H9 (cell line): ENCODE data around the gene RHOB. TPM values are rescaled to one million over a fixed set of nuclear protein-coding genes. Genes with fewer than 3 reads are reported as not detected.

ENCODE experiments used
- DNase-seq: peaks from one replicate; pipeline ENCODE4 v3.0.0-alpha.2; 2017
- H2AFZ ChIP-seq: one replicate; pipeline ENCODE4 v1.6.1; 2013; ENCODE audit warnings: mild to moderate bottlenecking, low read length, control low read depth, moderate library complexity
- H2AK5ac ChIP-seq: 2 replicates; pipeline ENCODE4 v1.6.1; 2013; ENCODE audit warnings: low read length, control low read depth, mixed read lengths; ENCODE audit not compliant: insufficient read length
- H2BK120ac ChIP-seq: one replicate; pipeline ENCODE4 v1.6.1; 2013; ENCODE audit warnings: low read depth, mild to moderate bottlenecking, low read length, control low read depth, inconsistent platforms; ENCODE audit not compliant: poor library complexity, severe bottlenecking
- H2BK12ac ChIP-seq: 2 replicates; pipeline ENCODE4 v1.6.1; 2013; ENCODE audit warnings: low read length, control low read depth, mixed read lengths, low read depth; ENCODE audit not compliant: insufficient read length
- H2BK15ac ChIP-seq: 2 replicates; pipeline ENCODE4 v1.6.1; 2013; ENCODE audit warnings: low read depth, low read length, control low read depth
- H2BK20ac ChIP-seq: one replicate; pipeline ENCODE4 v1.6.1; 2013; ENCODE audit warnings: low read depth, mild to moderate bottlenecking, low read length, control low read depth, inconsistent platforms; ENCODE audit not compliant: poor library complexity, severe bottlenecking
- H2BK5ac ChIP-seq: 2 replicates; pipeline ENCODE4 v1.6.1; 2013; ENCODE audit warnings: low read length, control low read depth, mixed read lengths; ENCODE audit not compliant: insufficient read length
- H3K14ac ChIP-seq: 2 replicates; pipeline ENCODE4 v1.6.1; 2013; ENCODE audit warnings: low read length, control low read depth; ENCODE audit not compliant: insufficient read depth
- H3K18ac ChIP-seq: 2 replicates; pipeline ENCODE4 v1.6.1; 2013; ENCODE audit warnings: low read depth, mild to moderate bottlenecking, mixed read lengths, low read length, control low read depth; ENCODE audit not compliant: insufficient read length
- H3K23ac ChIP-seq: 2 replicates; pipeline ENCODE4 v1.6.1; 2013; ENCODE audit warnings: low read length, control low read depth, mixed read lengths, low read depth; ENCODE audit not compliant: insufficient read length
- H3K23me2 ChIP-seq: 2 replicates; pipeline ENCODE4 v1.6.1; 2013; ENCODE audit warnings: low read depth, mild to moderate bottlenecking, mixed read lengths, low read length, control low read depth; ENCODE audit not compliant: insufficient read length, poor library complexity, severe bottlenecking
- H3K27ac ChIP-seq: 2 replicates; pipeline ENCODE4 v1.5.1; 2013; ENCODE audit warnings: low read length, control low read depth, mixed read lengths, low read depth; ENCODE audit not compliant: insufficient read length
- H3K27me3 ChIP-seq: 2 replicates; pipeline ENCODE4 v1.6.1; 2013; ENCODE audit warnings: low read length, control low read depth, inconsistent platforms; ENCODE audit not compliant: insufficient read depth
- H3K4ac ChIP-seq: 2 replicates; pipeline ENCODE4 v1.6.1; 2013; ENCODE audit warnings: low read depth, mild to moderate bottlenecking, control low read depth, inconsistent platforms, low read length, moderate library complexity
- H3K4me1 ChIP-seq: 2 replicates; pipeline ENCODE4 v1.6.1; 2013; ENCODE audit warnings: low read length, control low read depth, inconsistent platforms; ENCODE audit not compliant: insufficient read depth
- H3K4me2 ChIP-seq: 2 replicates; pipeline ENCODE4 v1.6.1; 2013; ENCODE audit warnings: low read length, control low read depth, mixed read lengths; ENCODE audit not compliant: insufficient read length, insufficient read depth
- H3K56ac ChIP-seq: 2 replicates; pipeline ENCODE4 v1.6.1; 2013; ENCODE audit warnings: low read depth, mild to moderate bottlenecking, mixed read lengths, low read length, control low read depth; ENCODE audit not compliant: insufficient read length
- H3K79me1 ChIP-seq: 2 replicates; pipeline ENCODE4 v1.6.1; 2013; ENCODE audit warnings: low read depth, mild to moderate bottlenecking, moderate library complexity, low read length, control low read depth, inconsistent platforms; ENCODE audit not compliant: insufficient read depth, poor library complexity, severe bottlenecking
- H3K79me2 ChIP-seq: 2 replicates; pipeline ENCODE4 v1.6.1; 2013; ENCODE audit warnings: low read length, control low read depth, inconsistent platforms; ENCODE audit not compliant: insufficient read depth
- H3K9ac ChIP-seq: 2 replicates; pipeline ENCODE4 v1.6.1; 2013; ENCODE audit warnings: low read length, control low read depth, mixed read lengths; ENCODE audit not compliant: insufficient read length; ENCODE audit errors: extremely low read depth
- H3K9me3 ChIP-seq: one replicate; pipeline ENCODE4 v1.6.1; 2013; ENCODE audit warnings: low read depth, low read length, inconsistent platforms; ENCODE audit not compliant: control insufficient read depth
- H3T11ph ChIP-seq: one replicate; pipeline ENCODE4 v1.6.1; 2013; ENCODE audit warnings: mild to moderate bottlenecking, low read length, control low read depth, inconsistent platforms
- H4K20me1 ChIP-seq: one replicate; pipeline ENCODE4 v1.6.1; 2013; ENCODE audit not compliant: control insufficient read depth, insufficient read length, insufficient read depth
- H4K5ac ChIP-seq: 2 replicates; pipeline ENCODE4 v1.6.1; 2013; ENCODE audit warnings: low read depth, mild to moderate bottlenecking, mixed read lengths, low read length, control low read depth; ENCODE audit not compliant: insufficient read length
- H4K8ac ChIP-seq: replicated peaks from 2 replicates; pipeline ENCODE4 v1.6.1; 2013; ENCODE audit warnings: low read length, control low read depth, mixed read lengths, low read depth; ENCODE audit not compliant: insufficient read length
- H4K91ac ChIP-seq: 2 replicates; pipeline ENCODE4 v1.6.1; 2013; ENCODE audit warnings: low read depth, mild to moderate bottlenecking, moderate library complexity, mixed read lengths, low read length, control low read depth; ENCODE audit not compliant: insufficient read length
- H3K27ac Mint-ChIP-seq, 3 experiments: 2 replicates in 2 of 3; 3 replicates in 1 of 3; pipeline ENCODE4 v1.8.0; 2020 to 2021; ENCODE audit warnings: mixed read lengths in 3 of 3, mild to moderate bottlenecking in 1 of 3, moderate library complexity in 1 of 3
- H3K27me3 Mint-ChIP-seq: 2 replicates; pipeline ENCODE4 v1.8.0; 2021; ENCODE audit warnings: low read depth, mild to moderate bottlenecking, moderate library complexity, mixed read lengths
- H3K36me3 Mint-ChIP-seq, 3 experiments: 2 replicates in 2 of 3; 3 replicates in 1 of 3; pipeline ENCODE4 v1.8.0; 2020 to 2021; ENCODE audit warnings: low read depth in 3 of 3, mixed read lengths in 3 of 3; ENCODE audit not compliant: insufficient read depth in 1 of 3
- H3K4me1 Mint-ChIP-seq, 2 experiments: 2 replicates each; pipeline ENCODE4 v1.8.0; 2020; ENCODE audit warnings: mixed read lengths in 2 of 2
- H3K4me3 Mint-ChIP-seq, 2 experiments: 2 replicates in 1 of 2; 3 replicates in 1 of 2; pipeline ENCODE4 v1.8.0; 2020 to 2021; ENCODE audit warnings: mild to moderate bottlenecking in 2 of 2, mixed read lengths in 2 of 2, moderate library complexity in 1 of 2
- H3K9me3 Mint-ChIP-seq, 2 experiments: 2 replicates in 1 of 2; 3 replicates in 1 of 2; pipeline ENCODE4 v1.8.0; 2020; ENCODE audit warnings: mild to moderate bottlenecking in 2 of 2, mixed read lengths in 2 of 2, moderate library complexity in 1 of 2
- WGBS: extraction: QIAGEN DNeasy Blood & Tissue Kit; methylation state at CpG from one replicate; pipeline ENCODE4 v1.1.7; 2013; ENCODE audit warnings: missing lambda C conversion rate, low lambda C conversion rate, mixed read lengths; ENCODE audit not compliant: insufficient read length; ENCODE audit errors: extremely low coverage; 5-methylcytosine and 5-hydroxymethylcytosine counted together
- total RNA-seq: library from RNA; stranded (reverse); gene quantifications from 2 replicates; pipeline ENCODE4 v1.2.1, GENCODE V29; 2021
- TF ChIP-seq, protein P1 (sequence below): fragments of 200-600 bp; sonication (generic); conservative IDR thresholded peaks from 3 replicates; pipeline ENCODE4 v1.8.0; 2021; ENCODE audit warnings: antibody characterized with exemption, mild to moderate bottlenecking

RHOB gene
- total RNA-seq, 1 experiment from 2014 or later: 10.3 TPM

DNA sequence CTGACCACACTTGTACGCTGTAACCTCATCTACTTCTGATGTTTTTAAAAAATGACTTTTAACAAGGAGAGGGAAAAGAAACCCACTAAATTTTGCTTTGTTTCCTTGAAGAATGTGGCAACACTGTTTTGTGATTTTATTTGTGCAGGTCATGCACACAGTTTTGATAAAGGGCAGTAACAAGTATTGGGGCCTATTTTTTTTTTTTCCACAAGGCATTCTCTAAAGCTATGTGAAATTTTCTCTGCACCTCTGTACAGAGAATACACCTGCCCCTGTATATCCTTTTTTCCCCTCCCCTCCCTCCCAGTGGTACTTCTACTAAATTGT, 2.1 kb downstream of the RHOB start:
- H3K27ac ChIP-seq: no peak overlapping the region
- no peak overlapping the region for H4K91ac ChIP-seq
- no peak overlapping the region for H2BK12ac ChIP-seq
- no peak overlapping the region for H4K8ac ChIP-seq
- TF ChIP-seq, protein P1, sequence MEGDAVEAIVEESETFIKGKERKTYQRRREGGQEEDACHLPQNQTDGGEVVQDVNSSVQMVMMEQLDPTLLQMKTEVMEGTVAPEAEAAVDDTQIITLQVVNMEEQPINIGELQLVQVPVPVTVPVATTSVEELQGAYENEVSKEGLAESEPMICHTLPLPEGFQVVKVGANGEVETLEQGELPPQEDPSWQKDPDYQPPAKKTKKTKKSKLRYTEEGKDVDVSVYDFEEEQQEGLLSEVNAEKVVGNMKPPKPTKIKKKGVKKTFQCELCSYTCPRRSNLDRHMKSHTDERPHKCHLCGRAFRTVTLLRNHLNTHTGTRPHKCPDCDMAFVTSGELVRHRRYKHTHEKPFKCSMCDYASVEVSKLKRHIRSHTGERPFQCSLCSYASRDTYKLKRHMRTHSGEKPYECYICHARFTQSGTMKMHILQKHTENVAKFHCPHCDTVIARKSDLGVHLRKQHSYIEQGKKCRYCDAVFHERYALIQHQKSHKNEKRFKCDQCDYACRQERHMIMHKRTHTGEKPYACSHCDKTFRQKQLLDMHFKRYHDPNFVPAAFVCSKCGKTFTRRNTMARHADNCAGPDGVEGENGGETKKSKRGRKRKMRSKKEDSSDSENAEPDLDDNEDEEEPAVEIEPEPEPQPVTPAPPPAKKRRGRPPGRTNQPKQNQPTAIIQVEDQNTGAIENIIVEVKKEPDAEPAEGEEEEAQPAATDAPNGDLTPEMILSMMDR: no peak
- no peak overlapping the region for H2BK20ac ChIP-seq
- no peak overlapping the region for H3K14ac ChIP-seq
- no peaks in the 10 kb centered on the region for H3K79me1 ChIP-seq
- no peak overlapping the region for H3K4ac ChIP-seq
- H2AK5ac ChIP-seq: no peak overlapping the region
- H2AFZ ChIP-seq: no peak overlapping the region
- no peak overlapping the region for H2BK5ac ChIP-seq
- H3K36me3 Mint-ChIP-seq: no peaks in the 10 kb centered on the region
- no peaks in the 10 kb centered on the region; a peak in 1 of 5 replicates for H3K9me3 Mint-ChIP-seq
- WGBS: no CpG with 5 or more reads among the region's 1 CpG
- no peak for DNase-seq
- no peak overlapping the region for H3K18ac ChIP-seq
- no peak overlapping the region for H3K9ac ChIP-seq
- no peak overlapping the region for H4K5ac ChIP-seq
- no peak overlapping the region for H2BK15ac ChIP-seq
- H3K79me2 ChIP-seq: no peaks in the 10 kb centered on the region
- H3T11ph ChIP-seq: no peak overlapping the region
- H3K4me1 ChIP-seq: no peaks in the 10 kb centered on the region
- H3K56ac ChIP-seq: no peak overlapping the region
- peaks cover 9% of the 10 kb centered on the region for H3K23me2 ChIP-seq
- H3K4me3 Mint-ChIP-seq: peak overlapping the region in 1 of 2 experiments; percentile 90; a peak in 2 of 5 replicates
- no peak overlapping the region for H2BK120ac ChIP-seq
- no peak overlapping the region for H3K27ac Mint-ChIP-seq
- H3K23ac ChIP-seq: no peak overlapping the region
- H3K27me3 ChIP-seq: peaks cover 13% of the 10 kb centered on the region; the same call in 1 of the 2 replicates
- H3K4me2 ChIP-seq: peak overlapping the region; percentile 54
- H4K20me1 ChIP-seq: no peaks in the 10 kb centered on the region
- H3K9me3 ChIP-seq: no peaks in the 10 kb centered on the region
- peaks cover 82% of the 10 kb centered on the region for H3K27me3 Mint-ChIP-seq
- peaks cover 35 to 47% of the 10 kb centered on the region in 2 experiments for H3K4me1 Mint-ChIP-seq
